A549 (cell line): ENCODE results near the gene MAP3K12. TPM values are rescaled to one million over a fixed set of nuclear protein-coding genes. Genes with fewer than 3 reads are reported as not detected.
A peak's percentile ranks its signal among the peaks of the same experiment; 100 is the strongest.

Source experiments
- ATAC-seq, 2 experiments: fragments of 200-7000 bp in 1 of 2; fragments of >200 bp in 1 of 2; cut with Nextera tagmentation in 1 of 2; cut with Tn5 transposase in 1 of 2; 3 replicates each; pipeline versions ENCODE4 v1.8.0 to v1.9.1; 2018 to 2020; ENCODE audit warnings: mild to moderate bottlenecking in 1 of 2, moderate library complexity in 1 of 2
- CTCF ChIA-PET: fragments of 300-600 bp; sonication (Branson Sonifier 250); formaldehyde crosslinking; extraction: SDS; loops from one replicate; lab custom pipeline; 2021; ENCODE audit warnings: antibody characterized with exemption, inconsistent platforms; lab: Yijun Ruan, JAX
- POLR2A ChIA-PET: fragments of 350-600 bp; formaldehyde crosslinking; extraction: SDS; loops from one replicate; lab custom pipeline; 2021; ENCODE audit warnings: antibody characterized with exemption, inconsistent platforms; lab: Yijun Ruan, JAX
- DNase-seq, 2 experiments: peaks; one replicate each; pipeline versions ENCODE4 v3.0.0 to v3.0.0-alpha.2; 2011 to 2016; ENCODE audit warnings: low read depth in 1 of 2, low spot score in 1 of 2
- FAIRE-seq: peaks from 2 replicates; lab custom pipeline; 2011; peaks lifted over from hg19 to GRCh38; lab: Jason Lieb, UNC
- H3K27ac ChIP-seq, 2 experiments: fragments of >200 bp; sonication (Bioruptor Twin); formaldehyde crosslinking; 3 replicates each; pipeline ENCODE4 v1.5.1; 2016 to 2017
- H3K4me1 ChIP-seq: fragments of >200 bp; sonication (Bioruptor Twin); formaldehyde crosslinking; 3 replicates; pipeline ENCODE4 v1.6.1; 2016
- H3K4me2 ChIP-seq: fragments of >200 bp; sonication (Bioruptor Twin); formaldehyde crosslinking; 3 replicates; pipeline ENCODE4 v1.6.1; 2016
- H3K4me3 ChIP-seq: fragments of >200 bp; sonication (Bioruptor Twin); formaldehyde crosslinking; 3 replicates; pipeline ENCODE4 v1.5.1; 2016
- H3K9me3 ChIP-seq: fragments of >200 bp; sonication (Bioruptor Twin); formaldehyde crosslinking; 3 replicates; pipeline ENCODE4 v1.6.1; 2016
- CBX8 ChIP-seq: fragments of 200-600 bp; sonication (generic); IDR thresholded peaks from 2 replicates; pipeline ENCODE4 v1.6.1; 2016
- CEBPB ChIP-seq, 2 experiments: fragments of >200 bp in 1 of 2; sonication (Bioruptor Twin) in 1 of 2; formaldehyde crosslinking in 1 of 2; IDR thresholded peaks; 2 replicates each; pipeline ENCODE4 v1.6.1; 2012 to 2016
- CTCF ChIP-seq: fragments of >200 bp; sonication (Bioruptor Twin); formaldehyde crosslinking; IDR thresholded peaks from 3 replicates; pipeline ENCODE4 v1.5.1; 2016
- EHF ChIP-seq: fragments of 250-450 bp; sonication (Bioruptor Pico); IDR thresholded peaks from 2 replicates; pipeline ENCODE4 v1.5.0; 2020; ENCODE audit warnings: mild to moderate bottlenecking
- ESRRA ChIP-seq: fragments of 150-350 bp; IDR thresholded peaks from 2 replicates; pipeline ENCODE4 v1.6.1; 2014; ENCODE audit warnings: mild to moderate bottlenecking, low read length, borderline replicate concordance
- FOSB ChIP-seq: fragments of 250-450 bp; sonication (Bioruptor Pico); IDR thresholded peaks from 2 replicates; pipeline ENCODE4 v1.5.0; 2020; ENCODE audit warnings: mild to moderate bottlenecking, moderate library complexity
- HOXB5 ChIP-seq: fragments of 250-450 bp; sonication (Bioruptor Pico); IDR thresholded peaks from 2 replicates; pipeline ENCODE4 v1.5.0; 2020; ENCODE audit warnings: mild to moderate bottlenecking, moderate library complexity
- JUN ChIP-seq, 2 experiments: fragments of >200 bp; sonication (Bioruptor Twin); formaldehyde crosslinking; IDR thresholded peaks; 2 replicates in 1 of 2; 3 replicates in 1 of 2; pipeline ENCODE4 v1.6.1; 2016 to 2017
- MAZ ChIP-seq: fragments of 150-350 bp; IDR thresholded peaks from 2 replicates; pipeline ENCODE4 v1.6.1; 2014; ENCODE audit warnings: antibody characterized with exemption, low read depth, low read length, borderline replicate concordance
- NR3C1 ChIP-seq: fragments of >200 bp; sonication (Bioruptor Twin); formaldehyde crosslinking; IDR thresholded peaks from 3 replicates; pipeline ENCODE4 v1.6.1; 2017
- POLR2A ChIP-seq: IDR thresholded peaks from 2 replicates; pipeline ENCODE4 v1.6.1; 2012; ENCODE audit warnings: mild to moderate bottlenecking, low read length
- TFCP2L1 ChIP-seq: fragments of 250-450 bp; sonication (Bioruptor Pico); IDR thresholded peaks from 2 replicates; pipeline ENCODE4 v1.5.0; 2021; ENCODE audit warnings: mild to moderate bottlenecking
- TP53 ChIP-seq: fragments of 250-450 bp; sonication (Bioruptor Pico); IDR thresholded peaks from 2 replicates; pipeline ENCODE4 v1.5.0; 2021; ENCODE audit warnings: mild to moderate bottlenecking, moderate library complexity
- ZNF302 ChIP-seq: fragments of 250-450 bp; sonication (Bioruptor Pico); IDR thresholded peaks from 2 replicates; pipeline ENCODE4 v1.9.0; 2021; ENCODE audit warnings: inconsistent platforms, mild to moderate bottlenecking, moderate library complexity
- WGBS: methylation state at CpG from one replicate; pipeline ENCODE4 v1.1.6; 2017; ENCODE audit errors: missing lambda C conversion rate; 5-methylcytosine and 5-hydroxymethylcytosine counted together
- polyA plus RNA-seq, 4 experiments: library from polyadenylated mRNA; depleted of rRNA in 3 of 4; stranded (reverse); fragments of >200 nt; fragmentation: RNase III in 1 of 4; extraction: RNeasy Plus Mini Kit Qiagen cat#74134 plus additional on column Dnase treatment in 1 of 4; gene quantifications; 2 replicates in 3 of 4; 3 replicates in 1 of 4; pipeline ENCODE4 v1.2.3, GENCODE V29; 2011 to 2017

MAP3K12 gene
- polyA plus RNA-seq, 2 of the 4 experiments (the other 2 are of a cell fraction) = 18.7 to 21.9 TPM

DNA sequence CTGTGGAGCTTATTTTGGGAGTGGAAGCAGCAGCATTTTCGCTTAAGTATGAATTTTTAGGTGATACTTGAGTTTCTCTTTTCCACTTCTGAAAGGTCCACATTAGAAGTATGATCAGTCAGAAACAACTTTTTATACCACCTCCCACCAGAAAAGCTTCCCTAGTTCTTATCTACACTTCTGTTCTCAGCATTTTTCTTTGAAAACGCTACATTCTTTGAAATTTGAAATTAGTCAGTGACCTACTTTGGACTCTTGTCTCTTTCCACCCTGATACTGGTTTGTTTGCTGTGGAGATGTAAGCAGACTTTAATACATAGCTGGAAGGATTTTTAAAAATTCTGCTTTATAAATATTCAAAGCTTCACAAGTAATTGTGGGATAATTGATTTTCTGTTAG is 25.2 kb downstream of the MAP3K12 start:
- WGBS = 84% methylated on average over 2 of the region's 2 CpGs
- ATAC-seq = no peak
- TF ChIP-seq HOXB5 (CRISPR knock-in tag) (no peak), POLR2A (no peak)

GRCh38 chr12:53472056-53472582 is 27.1 kb downstream of the MAP3K12 start:
- ChIA-PET CTCF (interaction anchor here (0.7 to 2.5 kb wide), 9 partner anchors 10 to 148 kb away, joined by 3 to 12 read pairs (median 4); no protein-coding TSS in a partner anchor), POLR2A (interaction anchor here (0.6 to 2.6 kb wide), 7 partner anchors 10 to 43 kb away, joined by 3 to 13 read pairs (median 5); no protein-coding TSS in a partner anchor)
- Histone ChIP-seq H3K4me1 (peaks cover 31% of the 10 kb centered on the region), H3K4me3 (no peak overlapping the region), H3K9me3 (no peaks in the 10 kb centered on the region), H3K4me2 (no peak overlapping the region), H3K27ac (no peak overlapping the region)
- 100% methylated on average over 1 of the region's 1 CpG for WGBS
- DNase-seq (no peak), ATAC-seq (no peak), FAIRE-seq (no peak)
- no peak for TF ChIP-seq NR3C1
- TF ChIP-seq FOSB (CRISPR knock-in tag) = peak; percentile 77; the same call in 1 of the 2 replicates

More for the DNA sequence above, 25.2 kb downstream of the MAP3K12 start:
- Histone ChIP-seq H3K27ac (no peak overlapping the region), H3K4me1 (peaks cover 43% of the 10 kb centered on the region), H3K4me2 (no peak overlapping the region), H3K4me3 (no peak overlapping the region), H3K9me3 (no peaks in the 10 kb centered on the region)
- no peak for FAIRE-seq
- DNase-seq = no peak
- ChIA-PET POLR2A (interaction anchor here (0.9 to 2.6 kb wide), 4 partner anchors 8 to 27 kb away, joined by 3 to 13 read pairs (median 4); partner anchors contain the start of gene TARBP2), CTCF (interaction anchor here (0.8 to 2.5 kb wide), 8 partner anchors 9 to 149 kb away, joined by 3 to 12 read pairs (median 4); no protein-coding TSS in a partner anchor)

DNA sequence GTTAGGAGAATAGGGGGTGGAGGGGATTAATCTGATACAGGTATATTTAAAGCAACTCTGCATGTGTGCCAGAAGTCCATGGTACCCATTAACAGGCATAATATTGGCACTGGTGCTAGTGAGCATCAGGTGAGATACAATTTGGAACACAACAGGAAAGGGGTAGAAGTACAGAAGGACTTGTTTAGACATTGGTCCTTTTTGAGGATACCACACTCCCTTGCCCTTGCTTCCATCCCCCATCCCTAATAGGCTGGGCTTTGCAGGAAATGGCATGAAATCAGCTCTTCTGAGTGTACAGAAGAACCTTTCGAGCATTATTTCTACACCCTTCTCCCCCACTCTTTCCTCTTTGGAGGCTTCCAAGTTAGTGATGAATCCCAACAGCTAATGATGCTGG is 31.0 kb downstream of the MAP3K12 start:
- peaks cover 22% of the 10 kb centered on the region; the same call in 2 of the 3 replicates for H3K4me1 ChIP-seq
- no peak overlapping the region for H3K27ac ChIP-seq
- no peak overlapping the region for H3K4me3 ChIP-seq
- ATAC-seq (no peak), FAIRE-seq (no peak), DNase-seq (no peak)
- ChIA-PET CTCF (interaction anchor here (0.6 to 1.5 kb wide), 6 partner anchors 9 to 115 kb away, joined by 3 to 7 read pairs (median 4); no protein-coding TSS in a partner anchor), POLR2A (interaction anchor here (0.9 to 1.1 kb wide), 2 partner anchors 14 to 147 kb away, joined by 3 to 5 read pairs; partner anchors contain the start of gene AAAS)
- WGBS = 89% methylated on average over 1 of the region's 1 CpG
- H3K4me2 ChIP-seq = no peak overlapping the region
- TF ChIP-seq TFCP2L1 (CRISPR knock-in tag) (0 out of 2 replicates have a peak, but pooled peaks have one; percentile 50), CEBPB (IDR thresholded peaks at IDR 0.05) (no peak)
- H3K9me3 ChIP-seq = no peaks in the 10 kb centered on the region

DNA sequence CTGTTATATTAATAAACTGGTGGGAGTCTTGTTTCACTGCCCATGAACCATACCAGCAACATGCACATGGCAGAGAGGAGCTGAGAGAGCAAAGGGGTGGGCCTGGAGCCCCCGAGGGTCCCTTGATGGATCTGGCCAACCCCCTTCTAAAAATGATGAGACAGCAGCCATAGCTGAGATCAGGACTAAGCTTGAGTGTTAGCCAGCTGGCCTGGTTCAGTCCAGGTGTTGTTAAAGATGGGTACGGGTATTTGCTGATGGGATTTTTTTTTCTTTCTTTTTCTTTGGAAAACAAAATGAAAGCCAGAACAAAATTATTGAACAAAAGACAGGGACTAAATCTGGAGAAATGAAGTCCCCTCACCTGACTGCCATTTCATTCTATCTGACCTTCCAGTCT is 31.4 kb downstream of the MAP3K12 start:
- 88% methylated on average over 2 of the region's 2 CpGs for WGBS
- H3K27ac ChIP-seq = no peak overlapping the region
- ATAC-seq = no peak
- TF ChIP-seq MAZ (no peak), CTCF (no peak), JUN (IDR thresholded peaks at IDR 0.05) (0 out of 5 replicates have a peak, but pooled peaks of 1 of the 2 experiments have one; percentile 15), CBX8 (no peak)
- TF ChIP-seq, all 56 proteins: peak for 1
- no peak for FAIRE-seq
- H3K4me2 ChIP-seq = no peak overlapping the region
- CTCF ChIA-PET = interaction anchor here (1.0 to 1.5 kb wide), 4 partner anchors 10 to 46 kb away, joined by 3 to 7 read pairs (median 4); no protein-coding TSS in a partner anchor
- H3K9me3 ChIP-seq = no peaks in the 10 kb centered on the region
- DNase-seq = no peak
- no peak overlapping the region for H3K4me3 ChIP-seq
- peaks cover 26% of the 10 kb centered on the region; the same call in 2 of the 3 replicates for H3K4me1 ChIP-seq
- POLR2A ChIA-PET = interaction anchor here (1.1 kb wide), 1 partner anchor 13 kb away, joined by 3 read pairs; no protein-coding TSS in a partner anchor

GRCh38 chr12:53467082-53467481 is 32.2 kb downstream of the MAP3K12 start:
- no peak for TF ChIP-seq ESRRA
- TF ChIP-seq ZNF302 (CRISPR knock-in tag) = no peak
- TF ChIP-seq EHF = no peak
- TF ChIP-seq TP53 = no peak
- TF ChIP-seq NR3C1 = no peak
- Histone ChIP-seq H3K4me2 (no peak overlapping the region), H3K4me3 (no peak overlapping the region), H3K27ac (no peak overlapping the region), H3K4me1 (peaks cover 29% of the 10 kb centered on the region; the same call in 2 of the 3 replicates), H3K9me3 (no peaks in the 10 kb centered on the region)
- WGBS = 88% methylated on average over 5 of the region's 5 CpGs
- ATAC-seq (no peak), FAIRE-seq (no peak), DNase-seq (no peak)
- POLR2A ChIA-PET = no interaction called here
- CTCF ChIA-PET = interaction anchor here (1.1 to 3.3 kb wide), 3 partner anchors 9 to 46 kb away, joined by 3 to 14 read pairs (median 5); no protein-coding TSS in a partner anchor
